ENCODE measurements around the gene DGUOK.
"Not testable (repeated sequence)": the region's sequence is repeated elsewhere in the genome, so short reads cannot be mapped to it uniquely, and the experiment has no call there.

DGUOK gene

GRCh38 chr2:73901143-73901542 lies 25.5 kb upstream of the DGUOK start:
- DNase-seq (ENCODE audit: low read depth), result no peak

- DNase-seq (ENCODE audit: low read depth), result no peak
Observed at GRCh38 chr2:73902284-73902683, 24.4 kb upstream of the DGUOK start.

GRCh38 chr2:73903313-73903712 lies 23.4 kb upstream of the DGUOK start:
- no peak for DNase-seq (ENCODE audit: low read depth)

- not testable (repeated sequence) for DNase-seq (ENCODE audit: low read depth)
Observed at GRCh38 chr2:73903949-73904613, 22.6 kb upstream of the DGUOK start.

GRCh38 chr2:73904952-73905351 lies 21.7 kb upstream of the DGUOK start:
- no peak for DNase-seq (ENCODE audit: low read depth)

GRCh38 chr2:73906847-73907505 lies 19.7 kb upstream of the DGUOK start:
- DNase-seq (ENCODE audit: low read depth), result no peak

GRCh38 chr2:73907840-73908452 lies 18.7 kb upstream of the DGUOK start:
- DNase-seq (ENCODE audit: low read depth), result no peak

- DNase-seq (ENCODE audit: low read depth), result no peak
Observed at GRCh38 chr2:73908689-73909652, 17.7 kb upstream of the DGUOK start.

GRCh38 chr2:73910873-73911547 lies 15.7 kb upstream of the DGUOK start:
- DNase-seq (ENCODE audit: low read depth), result no peak

GRCh38 chr2:73911548-73912208 lies 15.0 kb upstream of the DGUOK start:
- DNase-seq (ENCODE audit: low read depth), result no peak

- no peak for DNase-seq (ENCODE audit: low read depth)
Observed at GRCh38 chr2:73913414-73914054, 13.1 kb upstream of the DGUOK start.

GRCh38 chr2:73914667-73915066 lies 12.0 kb upstream of the DGUOK start:
- DNase-seq (ENCODE audit: low read depth), result no peak

GRCh38 chr2:73915437-73915993 lies 11.2 kb upstream of the DGUOK start:
- no peak for DNase-seq (ENCODE audit: low read depth)

- no peak for DNase-seq (ENCODE audit: low read depth)
Observed at GRCh38 chr2:73916666-73917065, 10.0 kb upstream of the DGUOK start.

GRCh38 chr2:73917296-73917695 lies 9.4 kb upstream of the DGUOK start:
- no peak for DNase-seq (ENCODE audit: low read depth)

GRCh38 chr2:73917696-73918207 lies 8.9 kb upstream of the DGUOK start:
- no peak for DNase-seq (ENCODE audit: low read depth)

GRCh38 chr2:73918856-73919255 lies 7.8 kb upstream of the DGUOK start:
- no peak for DNase-seq (ENCODE audit: low read depth)

- DNase-seq (ENCODE audit: low read depth), result no peak
Observed at GRCh38 chr2:73919596-73920228, 7.0 kb upstream of the DGUOK start.

Measured in amniotic epithelial cell (primary cell).